Testis (tissue), 3 donors: Measurements from ENCODE around the gene LEPR. TPM values are rescaled to one million over a fixed set of nuclear protein-coding genes. Genes with fewer than 3 reads are reported as not detected.

Experiments used
- DNase-seq: peaks from one replicate; pipeline ENCODE4 v3.0.0-alpha.2; 2019
- H3K27ac ChIP-seq, 2 donors: fragments of 200-600 bp; sonication (generic); one replicate each; pipeline ENCODE4 v1.5.1; 2019
- H3K27me3 ChIP-seq: fragments of 200-600 bp; sonication (generic); one replicate; pipeline ENCODE4 v1.5.1; 2019
- H3K36me3 ChIP-seq: fragments of 200-600 bp; sonication (generic); one replicate; pipeline ENCODE4 v1.5.1; 2017; ENCODE audit warnings: low read depth; ENCODE audit errors: missing control alignments
- H3K4me1 ChIP-seq: fragments of 200-600 bp; sonication (generic); one replicate; pipeline ENCODE4 v1.5.1; 2019
- H3K4me3 ChIP-seq, 2 donors: fragments of 200-600 bp; sonication (generic); one replicate each; pipeline ENCODE4 v1.5.1; 2017 to 2019
- H3K9me3 ChIP-seq: fragments of 200-600 bp; sonication (generic); one replicate; pipeline ENCODE4 v1.5.1; 2017
- POLR2A ChIP-seq: fragments of 450-650 bp; IDR thresholded peaks from one replicate; pipeline ENCODE4 v1.6.1; 2017; ENCODE audit warnings: antibody characterized with exemption, mild to moderate bottlenecking, moderate library complexity
- WGBS, 2 donors: methylation state at CpG; one replicate each; pipeline ENCODE4 v1.1.5; 2018; 5-methylcytosine and 5-hydroxymethylcytosine counted together
- intact Hi-C: fragments of 100-400 bp; cut with DNase I; formaldehyde crosslinking; loops from one replicate; pipeline ENCODE4 v1.15.1; 2023; ENCODE audit warnings: low total_unique reads
- polyA plus RNA-seq: library from polyadenylated mRNA; stranded (reverse); fragments of 350-450 nt; fragmentation: Illumina TruSeq; extraction: RNeasy Lipid Tissue Mini Kit (QIAGEN cat#74804); gene quantifications from one replicate; pipeline ENCODE4 v1.2.3, GENCODE V29; 2014; ENCODE audit warnings: low read depth, low replicate concordance; ENCODE audit not compliant: insufficient read depth
- total RNA-seq, 2 donors: library from RNA; depleted of rRNA; stranded (reverse); fragments of >200 nt; gene quantifications; one replicate each; pipeline ENCODE4 v1.2.3, GENCODE V29; 2016
- TF ChIP-seq, protein P1 (sequence below), 3 experiments: fragments of 450-650 bp in 2 of 3; fragments of 200-600 bp in 1 of 3; sonication (generic) in 1 of 3; IDR thresholded peaks; one replicate each; pipeline ENCODE4 v1.5.1; 2016 to 2019; ENCODE audit warnings: antibody characterized with exemption in 3 of 3, mild to moderate bottlenecking in 2 of 3, moderate library complexity in 1 of 3

LEPR gene
- total and polyA plus RNA-seq, 3 donors from 2014 or later = 4.9 to 9.1 (median 8.5) TPM

DNA sequence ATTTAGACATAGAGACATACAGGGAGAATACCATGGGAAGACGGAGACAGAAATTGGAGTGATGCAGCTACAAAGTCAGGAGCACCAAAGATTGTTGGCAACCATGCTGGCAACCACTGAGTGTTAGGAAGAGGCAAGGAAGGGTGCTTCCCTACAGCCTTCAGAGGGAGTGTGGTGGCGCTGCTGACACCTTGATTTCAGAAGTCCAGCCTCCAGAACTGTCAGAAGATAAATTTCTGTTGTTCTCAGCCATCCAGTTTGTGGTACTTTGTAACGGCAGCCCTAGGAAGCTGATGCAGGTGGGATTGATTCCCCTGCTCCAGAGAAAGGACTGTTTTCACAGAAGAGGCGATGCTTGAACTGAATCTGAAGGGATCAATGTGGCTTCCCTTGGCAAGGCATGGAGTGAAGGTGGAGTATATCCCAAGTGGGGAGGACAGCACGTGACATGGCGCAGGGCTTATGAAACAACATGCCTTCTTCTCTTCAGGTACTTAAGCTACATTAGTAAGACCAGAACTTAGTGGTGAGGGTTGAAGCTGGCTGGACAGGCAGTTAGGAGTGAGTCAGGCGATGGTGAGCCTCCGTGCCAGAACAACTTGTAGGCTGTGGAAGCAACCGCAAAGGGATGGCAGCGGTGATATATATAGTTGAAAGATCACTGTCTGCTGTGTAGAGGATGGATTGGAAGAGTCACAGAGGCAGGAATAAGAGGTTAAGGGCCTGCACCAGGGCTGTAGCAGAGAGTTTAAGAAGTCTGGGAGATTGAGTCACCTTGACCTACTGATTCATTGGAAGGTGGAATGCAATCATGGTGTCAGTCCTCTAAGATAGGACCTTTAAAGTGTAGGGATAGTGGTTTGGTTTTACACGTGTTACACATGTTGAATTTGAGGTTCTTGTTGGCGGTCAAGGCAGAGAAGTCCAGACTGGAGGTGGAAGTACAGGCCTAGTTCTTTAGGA lies 2.1 kb downstream of the LEPR start:
- WGBS, 2 donors = 75 to 86% methylated on average over 12 of the region's 12 CpGs
- Histone ChIP-seq H3K27me3 (no peaks in the 10 kb centered on the region), H3K27ac (peak overlapping the region; percentile 94 to 98), H3K9me3 (no peaks in the 10 kb centered on the region), H3K4me1 (peaks cover 25% of the 10 kb centered on the region), H3K36me3 (no peaks in the 10 kb centered on the region), H3K4me3 (no peak overlapping the region)
- TF ChIP-seq POLR2A = no peak
- TF ChIP-seq, protein P1, sequence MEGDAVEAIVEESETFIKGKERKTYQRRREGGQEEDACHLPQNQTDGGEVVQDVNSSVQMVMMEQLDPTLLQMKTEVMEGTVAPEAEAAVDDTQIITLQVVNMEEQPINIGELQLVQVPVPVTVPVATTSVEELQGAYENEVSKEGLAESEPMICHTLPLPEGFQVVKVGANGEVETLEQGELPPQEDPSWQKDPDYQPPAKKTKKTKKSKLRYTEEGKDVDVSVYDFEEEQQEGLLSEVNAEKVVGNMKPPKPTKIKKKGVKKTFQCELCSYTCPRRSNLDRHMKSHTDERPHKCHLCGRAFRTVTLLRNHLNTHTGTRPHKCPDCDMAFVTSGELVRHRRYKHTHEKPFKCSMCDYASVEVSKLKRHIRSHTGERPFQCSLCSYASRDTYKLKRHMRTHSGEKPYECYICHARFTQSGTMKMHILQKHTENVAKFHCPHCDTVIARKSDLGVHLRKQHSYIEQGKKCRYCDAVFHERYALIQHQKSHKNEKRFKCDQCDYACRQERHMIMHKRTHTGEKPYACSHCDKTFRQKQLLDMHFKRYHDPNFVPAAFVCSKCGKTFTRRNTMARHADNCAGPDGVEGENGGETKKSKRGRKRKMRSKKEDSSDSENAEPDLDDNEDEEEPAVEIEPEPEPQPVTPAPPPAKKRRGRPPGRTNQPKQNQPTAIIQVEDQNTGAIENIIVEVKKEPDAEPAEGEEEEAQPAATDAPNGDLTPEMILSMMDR (IDR thresholded peaks at IDR 0.05) = no peak
- intact Hi-C loops = no loop called here
- peak; percentile 60 for DNase-seq

- intact Hi-C loops = no loop called here
- H3K9me3 ChIP-seq = no peaks in the 10 kb centered on the region
- no peak overlapping the region for H3K4me3 ChIP-seq
- TF ChIP-seq, protein P1 (IDR thresholded peaks at IDR 0.05) = no peak
- TF ChIP-seq POLR2A = no peak
- no peaks in the 10 kb centered on the region for H3K27me3 ChIP-seq
- H3K4me1 ChIP-seq = peaks cover 25% of the 10 kb centered on the region
- no peaks in the 10 kb centered on the region for H3K36me3 ChIP-seq
- 33 to 41% methylated on average over 2 of the region's 2 CpGs for WGBS, 2 donors
- H3K27ac ChIP-seq = peak overlapping the region; percentile 94 to 98
- DNase-seq = peak; percentile 58
Measured at GRCh38 chr1:65423884-65424572, 3.6 kb downstream of the LEPR start.

- WGBS, 2 donors = 55 to 81% methylated on average over 1 of the region's 1 CpG
- intact Hi-C loops = no loop called here
- H3K27ac ChIP-seq = peak overlapping the region; percentile 94 to 98
Measured at GRCh38 chr1:65424573-65424889, 4.1 kb downstream of the LEPR start.

GRCh38 chr1:65425006-65425405 lies 4.5 kb downstream of the LEPR start:
- Histone ChIP-seq H3K27ac (peak overlapping the region; percentile 94 to 98), H3K36me3 (no peaks in the 10 kb centered on the region), H3K9me3 (no peaks in the 10 kb centered on the region), H3K27me3 (no peaks in the 10 kb centered on the region), H3K4me1 (peaks cover 25% of the 10 kb centered on the region), H3K4me3 (no peak overlapping the region)
- TF ChIP-seq POLR2A = no peak
- TF ChIP-seq, protein P1 (IDR thresholded peaks at IDR 0.05) = no peak
- DNase-seq = no peak
- intact Hi-C loops = no loop called here
- WGBS, 2 donors = 95 to 97% methylated on average over 2 of the region's 2 CpGs

More at GRCh38 chr1:65424573-65424889, 4.1 kb downstream of the LEPR start:
- Histone ChIP-seq H3K36me3 (no peaks in the 10 kb centered on the region), H3K9me3 (no peaks in the 10 kb centered on the region), H3K27me3 (no peaks in the 10 kb centered on the region), H3K4me1 (peaks cover 25% of the 10 kb centered on the region), H3K4me3 (no peak overlapping the region)
- no peak for TF ChIP-seq POLR2A
- TF ChIP-seq, protein P1 (IDR thresholded peaks at IDR 0.05) = no peak
- DNase-seq = no peak
